ENCODE measurements around the gene ACTN2.

DNA sequence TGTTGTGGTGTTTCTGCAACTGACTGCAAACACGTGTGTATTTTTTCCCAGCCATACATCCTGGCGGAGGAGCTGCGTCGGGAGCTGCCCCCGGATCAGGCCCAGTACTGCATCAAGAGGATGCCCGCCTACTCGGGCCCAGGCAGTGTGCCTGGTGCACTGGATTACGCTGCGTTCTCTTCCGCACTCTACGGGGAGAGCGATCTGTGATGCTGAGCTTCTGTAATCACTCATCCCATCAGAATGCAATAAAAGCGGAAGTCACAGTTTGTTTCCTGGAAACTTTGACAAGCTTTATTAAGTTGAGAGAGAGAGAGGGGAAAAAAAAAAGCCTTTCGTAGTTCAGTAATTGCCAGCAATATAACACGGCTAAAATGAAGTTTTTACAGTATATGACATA, 76.1 kb downstream of the ACTN2 start:
- no peak for TF ChIP-seq EZH2phosphoT487 (IDR thresholded peaks at IDR 0.05; ENCODE audit: borderline replicate concordance, low read length)
- TF ChIP-seq, protein P1, sequence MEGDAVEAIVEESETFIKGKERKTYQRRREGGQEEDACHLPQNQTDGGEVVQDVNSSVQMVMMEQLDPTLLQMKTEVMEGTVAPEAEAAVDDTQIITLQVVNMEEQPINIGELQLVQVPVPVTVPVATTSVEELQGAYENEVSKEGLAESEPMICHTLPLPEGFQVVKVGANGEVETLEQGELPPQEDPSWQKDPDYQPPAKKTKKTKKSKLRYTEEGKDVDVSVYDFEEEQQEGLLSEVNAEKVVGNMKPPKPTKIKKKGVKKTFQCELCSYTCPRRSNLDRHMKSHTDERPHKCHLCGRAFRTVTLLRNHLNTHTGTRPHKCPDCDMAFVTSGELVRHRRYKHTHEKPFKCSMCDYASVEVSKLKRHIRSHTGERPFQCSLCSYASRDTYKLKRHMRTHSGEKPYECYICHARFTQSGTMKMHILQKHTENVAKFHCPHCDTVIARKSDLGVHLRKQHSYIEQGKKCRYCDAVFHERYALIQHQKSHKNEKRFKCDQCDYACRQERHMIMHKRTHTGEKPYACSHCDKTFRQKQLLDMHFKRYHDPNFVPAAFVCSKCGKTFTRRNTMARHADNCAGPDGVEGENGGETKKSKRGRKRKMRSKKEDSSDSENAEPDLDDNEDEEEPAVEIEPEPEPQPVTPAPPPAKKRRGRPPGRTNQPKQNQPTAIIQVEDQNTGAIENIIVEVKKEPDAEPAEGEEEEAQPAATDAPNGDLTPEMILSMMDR (IDR thresholded peaks at IDR 0.05; ENCODE audit: low read depth, low read length, poor library complexity, severe bottlenecking), result no peak
